DMS 273 treated with DMSO at 0.1 percent for 48 hours (cell line): ENCODE data around the gene GPR150.

Experiments
- DNase-seq: peaks from one replicate; lab custom pipeline; 2025; lab: John Stamatoyannopoulos, UW

Gene GPR150

DNA sequence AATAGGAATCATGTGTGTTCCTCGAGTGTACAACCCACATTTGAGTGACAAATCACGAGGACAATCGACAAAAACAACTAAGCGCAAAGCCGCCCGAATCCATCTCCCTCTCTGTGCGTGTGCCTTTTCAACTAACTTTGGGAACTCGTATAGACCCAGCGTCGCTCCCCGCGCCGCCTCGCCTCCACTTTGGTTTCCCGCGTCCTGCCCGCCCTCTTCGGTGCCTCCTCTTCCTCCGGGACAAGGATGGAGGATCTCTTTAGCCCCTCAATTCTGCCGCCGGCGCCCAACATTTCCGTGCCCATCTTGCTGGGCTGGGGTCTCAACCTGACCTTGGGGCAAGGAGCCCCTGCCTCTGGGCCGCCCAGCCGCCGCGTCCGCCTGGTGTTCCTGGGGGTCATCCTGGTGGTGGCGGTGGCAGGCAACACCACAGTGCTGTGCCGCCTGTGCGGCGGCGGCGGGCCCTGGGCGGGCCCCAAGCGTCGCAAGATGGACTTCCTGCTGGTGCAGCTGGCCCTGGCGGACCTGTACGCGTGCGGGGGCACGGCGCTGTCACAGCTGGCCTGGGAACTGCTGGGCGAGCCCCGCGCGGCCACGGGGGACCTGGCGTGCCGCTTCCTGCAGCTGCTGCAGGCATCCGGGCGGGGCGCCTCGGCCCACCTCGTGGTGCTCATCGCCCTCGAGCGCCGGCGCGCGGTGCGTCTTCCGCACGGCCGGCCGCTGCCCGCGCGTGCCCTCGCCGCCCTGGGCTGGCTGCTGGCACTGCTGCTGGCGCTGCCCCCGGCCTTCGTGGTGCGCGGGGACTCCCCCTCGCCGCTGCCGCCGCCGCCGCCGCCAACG lies at the start of gene GPR150:
TSS of gene GPR150 (plus strand) at position 58 of the 840 bp plus-strand sequence. CDS start at position 247, 189 bp downstream.
- DNase-seq: peak; percentile 45

GRCh38 chr5:95572016-95572415 lies 47.9 kb upstream of the GPR150 start:
- DNase-seq: no peak

- DNase-seq: no peak
Observed at GRCh38 chr5:95581576-95581975, 38.3 kb upstream of the GPR150 start.

GRCh38 chr5:95583992-95584391 lies 35.9 kb upstream of the GPR150 start:
- DNase-seq: no peak

DNA sequence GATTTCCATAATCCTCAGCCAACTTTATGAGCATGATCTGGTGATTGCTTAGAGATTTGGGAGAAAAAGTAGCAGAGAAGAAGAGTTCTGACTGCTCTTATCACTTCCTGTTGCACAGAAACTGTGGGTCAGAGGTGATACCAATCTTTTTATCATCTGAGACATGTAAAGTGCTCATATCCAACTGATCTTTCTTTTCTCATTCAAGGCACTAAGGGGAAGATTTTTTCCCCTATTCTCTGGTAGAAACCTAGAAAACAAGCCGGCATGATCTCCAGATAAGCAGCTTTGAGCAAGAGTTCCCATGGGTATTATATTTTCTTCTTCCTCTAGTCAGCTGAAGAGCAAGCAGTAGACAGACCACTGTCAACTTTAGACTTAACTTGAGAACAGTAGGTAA lies 29.0 kb upstream of the GPR150 start:
- DNase-seq: no peak

DNA sequence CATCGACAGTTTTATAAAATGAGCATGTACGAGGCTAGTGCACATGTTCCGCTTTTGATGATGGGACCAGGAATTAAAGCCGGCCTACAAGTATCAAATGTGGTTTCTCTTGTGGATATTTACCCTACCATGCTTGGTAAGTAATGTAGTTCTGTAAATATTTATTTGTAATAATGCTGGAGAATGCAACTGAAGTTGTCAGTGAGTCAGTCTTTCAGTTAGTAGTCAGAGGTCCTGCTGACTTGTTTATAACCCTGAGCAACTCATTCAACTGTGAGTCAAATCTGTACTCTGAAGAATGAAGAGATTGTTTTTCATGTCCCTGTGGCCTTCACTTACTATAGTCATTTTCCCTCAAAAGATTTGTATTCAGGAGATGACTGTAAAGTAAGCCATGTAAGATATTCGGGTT lies 28.4 kb upstream of the GPR150 start:
- DNase-seq: no peak

- no peak for DNase-seq
Observed at GRCh38 chr5:95595289-95595931, 24.5 kb upstream of the GPR150 start.

DNA sequence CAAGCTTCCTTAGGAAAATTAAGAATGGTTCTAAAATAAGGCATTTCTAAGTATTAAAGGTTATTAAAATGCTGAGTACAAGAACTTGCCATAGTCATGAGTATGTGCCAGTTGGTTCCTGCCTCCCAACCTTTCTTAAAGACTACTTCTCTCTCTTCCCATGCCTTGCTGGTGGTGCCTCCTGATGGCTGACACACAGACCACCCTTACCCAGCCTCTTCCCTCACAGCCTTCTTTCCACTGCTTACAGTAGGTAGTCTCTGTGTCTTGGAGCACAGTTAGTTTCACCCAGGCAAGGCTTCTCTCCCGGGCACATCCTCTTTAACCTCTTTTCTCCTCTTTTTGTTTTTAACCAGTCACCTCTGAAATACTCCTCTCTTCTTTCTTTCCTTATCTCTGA lies 20.6 kb upstream of the GPR150 start:
- DNase-seq: no peak

- no peak for DNase-seq
Observed at GRCh38 chr5:95600557-95600956, 19.3 kb upstream of the GPR150 start.

- DNase-seq: no peak
Observed at GRCh38 chr5:95605786-95606185, 14.1 kb upstream of the GPR150 start.

GRCh38 chr5:95606419-95606818 lies 13.5 kb upstream of the GPR150 start:
- no peak for DNase-seq

DNA sequence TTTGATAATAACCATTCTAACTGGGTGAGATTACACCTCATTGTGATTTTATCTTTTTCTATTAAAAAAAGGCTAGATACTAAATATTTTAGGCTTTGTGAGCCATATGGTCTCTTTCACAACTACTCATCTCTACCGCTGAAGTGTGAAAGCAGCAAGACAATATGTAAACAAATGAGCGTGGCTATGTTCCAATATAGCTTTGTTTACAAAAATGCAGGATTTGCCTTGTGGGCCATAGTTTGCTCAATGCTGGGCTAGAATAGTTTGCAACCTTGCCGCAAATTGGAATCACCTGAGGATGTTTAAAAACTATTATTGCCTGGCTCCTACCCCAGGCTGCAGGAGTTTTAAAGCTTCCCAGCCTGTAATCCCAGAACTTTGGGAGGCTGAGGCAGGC lies 10.2 kb upstream of the GPR150 start:
- no peak for DNase-seq

GRCh38 chr5:95610546-95610945 lies 9.3 kb upstream of the GPR150 start:
- DNase-seq: no peak

GRCh38 chr5:95611396-95611795 lies 8.5 kb upstream of the GPR150 start:
- DNase-seq: no peak

DNA sequence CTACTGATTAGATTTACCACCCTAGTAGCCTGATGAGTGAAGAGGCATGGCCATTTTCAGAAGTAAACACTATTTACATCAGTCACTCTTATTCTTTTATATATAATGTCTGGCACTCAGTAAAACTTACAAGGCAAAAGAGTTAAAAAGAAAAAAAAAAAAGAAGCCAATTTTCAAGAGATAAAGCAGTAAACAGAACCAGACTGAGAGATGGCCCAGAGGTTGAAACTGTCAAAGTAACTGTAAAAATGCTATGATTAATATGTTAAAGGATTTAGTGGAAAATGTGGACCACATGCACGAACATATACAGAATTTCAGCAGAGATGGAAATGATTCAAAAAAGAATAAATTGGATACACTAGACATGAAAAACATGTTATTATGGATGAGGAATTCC lies 6.4 kb upstream of the GPR150 start:
- no peak for DNase-seq

DNA sequence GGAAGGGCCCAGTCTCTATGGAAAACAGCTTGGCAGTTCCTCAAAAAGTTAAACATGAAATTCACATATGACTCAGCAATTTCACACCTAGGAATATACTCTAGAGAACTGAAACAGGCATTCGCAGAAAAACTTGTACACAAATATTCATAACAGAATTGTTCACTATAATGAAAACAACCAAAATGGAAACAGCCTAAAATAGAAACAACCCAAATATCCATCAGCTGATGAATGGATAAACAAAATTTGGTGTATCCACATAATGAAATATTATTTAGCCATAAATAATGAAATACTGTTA lies 4.8 kb upstream of the GPR150 start:
- DNase-seq: no peak

DNA sequence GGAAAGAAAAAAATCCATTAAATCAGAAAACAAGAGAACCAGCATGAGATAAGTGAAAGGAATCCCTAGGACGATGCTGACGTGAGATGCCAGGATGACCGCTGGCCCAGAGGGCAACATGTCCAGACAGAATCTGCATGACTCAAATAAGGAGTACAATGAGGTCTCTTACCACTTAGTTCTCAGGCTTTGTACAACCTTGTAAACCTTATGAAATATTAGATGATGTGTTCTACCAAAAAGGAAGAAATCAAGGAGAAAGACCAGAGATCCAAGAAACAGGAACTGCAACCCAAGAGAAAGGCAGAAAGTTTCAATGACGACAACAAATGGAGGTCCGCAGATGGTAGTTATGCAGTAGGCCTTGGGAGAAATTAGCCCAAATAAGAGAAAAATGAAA lies 2.8 kb upstream of the GPR150 start:
- DNase-seq: no peak

DNA sequence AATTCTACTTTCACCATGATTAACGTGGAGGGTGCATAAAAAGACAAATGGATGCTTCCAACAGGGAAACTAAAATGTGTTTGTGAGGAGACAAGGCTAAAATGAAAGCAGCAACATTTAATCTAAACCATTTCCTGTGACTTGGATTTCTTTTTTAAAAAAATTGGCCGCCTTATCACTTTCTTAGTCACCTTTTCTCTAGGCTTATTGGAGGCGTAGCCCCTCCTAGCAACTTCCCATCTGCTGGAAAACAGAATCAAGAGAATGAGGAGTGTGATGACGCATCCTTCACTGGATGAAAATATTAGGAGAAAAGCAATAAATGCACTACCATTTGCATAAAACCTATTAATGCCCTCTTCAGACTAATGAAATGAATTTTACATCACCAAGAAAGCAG lies 791 bp upstream of the GPR150 start:
- no peak for DNase-seq

DNA sequence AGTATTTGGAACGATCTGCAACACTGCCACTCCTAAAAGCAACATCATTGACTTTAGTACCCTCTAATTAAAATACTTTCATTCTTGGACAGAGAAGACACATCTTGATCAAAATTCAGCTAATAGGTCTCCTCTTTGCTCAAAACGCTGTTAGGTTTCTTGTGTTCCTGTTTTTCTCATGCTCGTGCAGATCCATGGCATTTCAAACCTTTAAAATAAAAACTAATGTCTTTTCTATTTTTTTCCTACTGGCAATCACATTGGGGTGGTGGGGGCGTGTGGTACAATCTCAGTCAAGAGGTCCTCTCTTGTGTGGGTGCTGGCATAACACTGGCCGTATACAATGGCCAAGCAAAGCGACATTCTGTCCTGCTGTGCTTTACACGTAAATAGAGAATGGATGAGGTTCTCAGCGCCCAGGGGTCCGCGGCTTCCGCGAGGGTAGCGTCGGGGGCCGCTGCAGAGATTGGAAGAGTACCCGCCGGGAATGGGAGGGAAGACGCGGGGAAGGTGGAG lies 315 bp upstream of the GPR150 start:
- DNase-seq: no peak

DNA sequence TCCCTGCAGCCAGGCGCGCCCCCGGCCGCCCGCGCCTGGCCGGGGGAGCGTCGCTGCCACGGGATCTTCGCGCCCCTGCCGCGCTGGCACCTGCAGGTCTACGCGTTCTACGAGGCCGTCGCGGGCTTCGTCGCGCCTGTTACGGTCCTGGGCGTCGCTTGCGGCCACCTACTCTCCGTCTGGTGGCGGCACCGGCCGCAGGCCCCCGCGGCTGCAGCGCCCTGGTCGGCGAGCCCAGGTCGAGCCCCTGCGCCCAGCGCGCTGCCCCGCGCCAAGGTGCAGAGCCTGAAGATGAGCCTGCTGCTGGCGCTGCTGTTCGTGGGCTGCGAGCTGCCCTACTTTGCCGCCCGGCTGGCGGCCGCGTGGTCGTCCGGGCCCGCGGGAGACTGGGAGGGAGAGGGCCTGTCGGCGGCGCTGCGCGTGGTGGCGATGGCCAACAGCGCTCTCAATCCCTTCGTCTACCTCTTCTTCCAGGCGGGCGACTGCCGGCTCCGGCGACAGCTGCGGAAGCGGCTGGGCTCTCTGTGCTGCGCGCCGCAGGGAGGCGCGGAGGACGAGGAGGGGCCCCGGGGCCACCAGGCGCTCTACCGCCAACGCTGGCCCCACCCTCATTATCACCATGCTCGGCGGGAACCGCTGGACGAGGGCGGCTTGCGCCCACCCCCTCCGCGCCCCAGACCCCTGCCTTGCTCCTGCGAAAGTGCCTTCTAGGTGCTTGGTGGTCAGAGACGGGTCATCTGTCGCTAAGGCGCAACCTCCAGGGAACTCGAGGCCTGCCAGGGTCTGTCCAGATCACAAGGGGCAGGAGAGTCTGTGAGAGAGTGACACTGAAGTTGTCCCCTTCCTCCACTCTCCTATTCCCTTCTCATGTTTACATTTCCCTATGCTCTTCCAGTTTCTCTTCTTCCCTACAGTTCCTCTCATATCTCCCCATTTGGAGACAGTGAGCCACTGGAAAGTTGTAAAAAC lies 1.3 kb downstream of the GPR150 start:
- no peak for DNase-seq

- DNase-seq: no peak
Observed at GRCh38 chr5:95621839-95622629, 2.1 kb downstream of the GPR150 start.

GRCh38 chr5:95623706-95624105 lies 3.8 kb downstream of the GPR150 start:
- no peak for DNase-seq
